Activated CD4-positive, alpha-beta T cell treated with anti-CD3 and anti-CD28 coated beads for 4 hours (primary cell): Measurements from ENCODE around the gene NUCKS1.

Experiments
- DNase-seq, 2 donors: peaks; one replicate each; pipeline ENCODE4 v3.0.0-alpha.2; 2020

The NUCKS1 gene, protein sequence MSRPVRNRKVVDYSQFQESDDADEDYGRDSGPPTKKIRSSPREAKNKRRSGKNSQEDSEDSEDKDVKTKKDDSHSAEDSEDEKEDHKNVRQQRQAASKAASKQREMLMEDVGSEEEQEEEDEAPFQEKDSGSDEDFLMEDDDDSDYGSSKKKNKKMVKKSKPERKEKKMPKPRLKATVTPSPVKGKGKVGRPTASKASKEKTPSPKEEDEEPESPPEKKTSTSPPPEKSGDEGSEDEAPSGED

DNA sequence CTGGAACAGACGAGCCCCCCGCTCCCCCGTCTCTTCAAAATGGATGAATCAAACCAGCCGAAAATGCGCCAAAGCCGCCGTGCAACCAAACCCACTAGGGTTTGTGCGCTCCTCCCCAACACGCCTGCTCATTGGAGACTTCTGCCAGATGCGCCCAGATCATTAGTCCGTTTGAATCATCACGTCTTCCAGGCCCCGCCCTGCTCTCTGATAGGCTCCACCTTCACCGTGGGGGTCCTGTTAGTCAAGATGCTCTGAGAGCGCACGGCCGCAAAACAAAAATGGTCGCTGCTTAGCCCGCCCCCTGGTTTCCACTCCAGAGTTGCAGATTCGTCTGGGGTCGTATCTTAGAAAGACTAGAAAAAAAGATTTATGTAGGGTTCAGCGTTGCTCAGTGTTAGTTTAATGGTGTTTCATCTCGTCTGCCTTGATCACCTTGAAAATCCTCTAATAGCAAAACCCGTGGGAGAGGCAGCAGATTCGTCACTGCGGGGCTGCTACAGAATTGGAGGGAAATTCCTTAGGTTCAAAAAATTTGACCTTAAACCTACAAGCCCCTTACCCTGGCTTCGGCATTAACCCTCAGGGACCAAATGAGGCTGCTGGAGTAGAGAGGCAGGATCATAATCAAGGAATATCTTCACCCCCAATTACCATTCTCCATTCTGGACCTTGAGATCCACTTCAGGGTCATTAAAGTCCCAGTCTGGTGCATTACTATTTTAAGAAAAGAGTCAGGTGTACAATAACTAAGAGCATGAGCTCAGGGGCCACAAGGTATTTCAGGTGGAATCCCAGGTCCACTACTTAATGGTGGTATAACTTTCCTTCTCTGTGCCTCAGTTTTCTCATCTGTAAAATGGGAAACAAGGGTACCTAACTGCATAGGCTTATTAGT is at the start of gene NUCKS1:
Gene NUCKS1 (minus strand): TSS at position 45 of the 898 bp plus-strand sequence. CDS start 209 bp downstream, outside the sequence.
- peak; percentile 96 to 97 for DNase-seq

DNA sequence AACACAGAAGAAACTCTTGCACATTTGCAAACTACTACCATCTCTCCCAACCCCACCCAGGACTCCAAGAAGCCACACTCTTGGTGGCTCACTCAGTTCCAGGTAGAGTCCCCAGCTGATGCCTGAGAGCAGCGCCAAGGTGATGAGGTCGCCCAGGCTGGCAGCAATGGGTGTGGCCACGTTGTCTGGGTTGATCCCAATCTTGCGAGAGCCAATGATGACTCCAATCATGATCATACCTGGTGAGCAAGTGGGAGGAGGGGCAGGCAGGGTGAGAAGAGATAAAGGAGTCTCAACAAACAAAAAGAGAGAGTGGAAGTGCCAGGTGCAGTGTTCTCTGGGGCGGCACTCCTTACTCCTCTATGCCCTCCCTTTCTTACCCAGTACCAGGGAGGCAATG is 48.6 kb upstream of the NUCKS1 start:
- no peak for DNase-seq

DNA sequence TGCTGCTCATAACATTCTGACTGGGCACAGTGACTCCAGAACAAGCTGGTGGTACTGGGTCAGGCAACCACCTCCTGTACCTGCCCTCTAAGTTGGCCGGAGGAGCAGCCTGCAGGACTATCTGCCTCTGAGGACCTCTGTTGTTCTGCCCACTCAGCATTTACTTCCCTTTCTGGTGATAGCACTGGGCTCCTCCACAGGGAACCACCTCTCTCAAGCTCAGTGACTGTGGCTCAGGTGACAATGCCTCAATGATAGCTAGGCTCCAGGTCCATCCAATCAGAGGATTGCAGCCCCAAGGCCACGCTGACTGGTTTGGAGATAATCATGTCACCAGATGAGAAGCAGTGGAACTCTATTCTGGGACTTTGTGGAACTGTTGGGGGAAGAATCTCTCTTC is 47.2 kb upstream of the NUCKS1 start:
- no peak for DNase-seq

DNA sequence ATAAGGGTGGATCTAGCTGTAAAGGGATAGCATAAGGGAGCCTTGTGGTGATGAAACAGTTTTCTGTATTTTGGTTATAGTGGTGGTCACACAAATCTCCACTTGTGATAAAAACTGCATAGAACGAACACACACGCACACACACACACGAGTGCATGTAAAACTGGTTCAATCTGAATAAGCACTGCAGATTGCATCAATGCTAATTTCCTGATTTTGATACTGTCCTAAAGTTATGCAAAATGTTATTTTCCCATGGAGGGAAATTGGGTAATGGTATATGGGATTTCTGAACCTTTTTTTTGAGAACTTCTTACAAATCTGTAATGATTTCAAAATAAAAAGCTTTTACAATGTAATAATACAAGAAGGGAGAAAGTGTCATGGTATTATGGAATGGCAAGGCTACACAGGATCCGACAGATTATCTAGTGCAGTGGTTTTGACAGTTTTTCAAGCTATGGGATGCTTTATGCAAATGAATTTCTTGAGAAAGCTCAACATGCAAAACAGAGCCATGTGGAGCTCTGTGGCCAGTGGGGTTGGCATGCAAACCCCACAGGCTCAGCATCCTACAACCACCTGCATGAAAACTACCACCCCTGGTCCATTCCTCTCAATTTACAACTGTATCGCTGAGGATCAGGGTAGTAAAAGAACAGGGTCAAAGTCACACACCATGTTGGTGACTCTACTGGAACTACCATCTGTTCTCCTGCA is 44.2 kb upstream of the NUCKS1 start:
- no peak for DNase-seq

DNA sequence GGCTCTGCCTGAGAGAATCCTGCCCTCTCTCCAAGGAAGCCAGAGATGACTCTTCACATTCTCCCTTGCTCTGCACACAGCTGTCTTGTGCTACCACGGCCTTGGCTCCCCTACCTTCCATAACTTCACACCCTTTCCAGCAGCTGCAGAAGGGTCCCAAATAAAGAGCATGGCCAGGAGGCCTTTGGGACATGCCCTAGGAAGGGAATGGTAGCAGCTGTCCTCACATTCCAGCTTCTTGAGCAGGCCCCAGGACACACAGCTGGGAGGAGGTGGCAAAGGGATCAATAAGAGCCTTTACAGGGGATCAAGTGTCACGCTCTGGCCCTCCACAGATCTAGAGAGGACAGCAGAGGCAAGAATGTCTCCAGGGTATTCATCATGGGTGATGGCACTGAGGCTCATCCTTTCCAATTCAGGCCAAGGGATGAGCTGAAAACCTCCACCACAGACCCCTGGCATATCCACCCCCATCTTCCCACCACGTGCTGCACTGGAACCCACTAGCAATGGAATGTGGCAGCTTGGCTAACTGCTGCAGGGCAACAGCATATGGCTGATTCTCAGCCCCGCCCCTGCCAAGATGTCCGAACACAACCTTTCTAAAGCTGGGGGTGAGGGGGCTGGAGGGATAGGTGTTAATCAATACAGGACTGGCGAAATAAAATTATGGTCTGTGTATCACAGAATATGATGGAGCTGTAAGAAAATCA is 43.1 kb upstream of the NUCKS1 start:
- no peak for DNase-seq

DNA sequence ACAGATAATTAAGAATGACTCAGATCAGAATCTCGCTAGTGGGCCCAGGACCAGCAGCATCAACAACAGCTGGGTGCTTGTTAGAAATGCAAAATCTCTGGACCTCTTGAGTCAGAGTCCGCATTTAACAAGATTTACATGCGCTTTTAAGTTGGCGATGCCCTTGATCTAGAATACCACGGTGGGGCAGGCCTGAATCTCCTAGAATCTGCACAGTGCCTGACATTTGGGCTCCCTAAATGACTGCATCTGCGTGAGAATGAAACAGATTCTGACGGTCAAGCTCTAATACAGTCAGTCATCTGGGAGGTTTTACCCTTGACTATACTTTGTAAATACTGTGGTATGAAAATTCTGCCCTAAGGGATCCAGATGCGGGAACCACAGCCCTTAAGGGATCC is 42.5 kb upstream of the NUCKS1 start:
- no peak for DNase-seq

DNA sequence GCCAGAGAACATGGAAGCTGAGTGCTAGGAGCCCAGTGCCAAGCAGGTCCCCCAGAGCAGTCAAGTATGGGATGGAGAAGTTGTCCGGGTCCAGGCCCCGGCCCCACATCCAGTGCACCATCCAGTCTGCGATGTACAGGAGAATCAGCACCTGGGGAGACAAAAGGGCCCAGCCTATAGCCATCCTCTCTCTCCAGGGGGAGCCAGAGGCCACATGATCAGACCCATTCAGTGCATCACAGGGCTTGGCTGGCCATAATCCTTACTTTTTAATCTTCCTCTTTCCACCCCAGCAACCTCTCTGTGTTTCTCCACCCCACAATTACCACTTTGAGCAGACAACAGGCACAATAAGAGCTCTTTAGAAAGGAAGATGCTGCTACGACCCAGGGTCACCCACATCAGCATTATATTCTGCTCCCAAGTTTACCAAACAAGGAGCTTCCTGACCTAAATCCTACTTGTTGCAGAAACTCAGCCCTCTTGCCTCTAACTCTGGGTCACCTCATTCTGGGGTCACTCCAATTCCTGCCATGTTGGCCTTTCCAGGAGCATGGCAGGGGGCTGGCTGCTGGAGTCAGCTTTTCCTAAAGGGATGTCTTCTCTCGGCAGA is 41.7 kb upstream of the NUCKS1 start:
- DNase-seq: peak; percentile 57 to 67

DNA sequence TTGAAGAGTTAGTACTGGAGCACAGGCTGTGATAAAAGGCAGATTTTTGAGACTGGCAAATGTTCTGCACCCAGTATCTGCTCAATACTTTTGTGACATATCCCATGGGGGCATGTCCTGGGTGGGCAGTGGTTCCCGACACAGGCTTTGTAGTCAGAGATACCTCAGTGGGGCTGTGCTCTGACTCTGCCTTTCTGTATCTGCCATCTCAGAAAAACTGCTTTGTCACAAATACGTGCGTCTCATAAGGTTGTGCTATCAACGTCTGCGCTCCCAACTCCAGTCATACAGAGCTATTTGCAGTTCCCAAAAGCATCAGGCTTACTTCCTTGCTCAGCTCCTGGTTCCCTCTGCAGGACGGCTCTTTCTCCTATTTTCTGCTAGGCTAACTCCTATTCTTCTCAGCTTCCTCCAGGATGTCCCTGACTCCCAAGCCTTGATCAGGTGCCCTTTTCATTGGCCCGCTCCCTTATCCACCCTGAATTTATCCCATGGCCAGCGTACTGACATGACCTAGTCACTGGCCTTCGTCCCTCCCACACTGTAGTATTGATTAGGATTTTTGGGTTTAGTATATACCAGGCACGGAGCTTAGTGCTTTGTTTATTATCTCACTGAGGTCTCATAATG is 37.4 kb upstream of the NUCKS1 start:
- no peak for DNase-seq

DNA sequence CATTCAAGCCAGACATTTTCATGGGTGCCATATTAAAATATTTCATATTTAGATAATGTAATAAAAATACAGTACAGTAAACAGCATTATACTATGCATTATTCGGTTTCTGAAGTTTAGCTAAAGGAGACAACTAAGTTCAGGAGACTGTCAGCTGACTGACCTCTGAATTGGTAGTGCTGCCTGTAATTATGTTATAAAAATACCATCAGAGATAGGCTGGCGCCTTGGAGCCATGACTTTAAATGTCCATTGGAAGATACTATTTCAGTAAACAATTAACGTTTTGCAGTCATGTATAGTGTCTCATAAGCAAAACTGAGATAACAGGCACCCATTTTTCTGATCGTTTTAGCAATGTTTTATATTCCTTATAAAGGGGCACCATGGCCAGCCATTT is 36.6 kb upstream of the NUCKS1 start:
- DNase-seq: no peak

DNA sequence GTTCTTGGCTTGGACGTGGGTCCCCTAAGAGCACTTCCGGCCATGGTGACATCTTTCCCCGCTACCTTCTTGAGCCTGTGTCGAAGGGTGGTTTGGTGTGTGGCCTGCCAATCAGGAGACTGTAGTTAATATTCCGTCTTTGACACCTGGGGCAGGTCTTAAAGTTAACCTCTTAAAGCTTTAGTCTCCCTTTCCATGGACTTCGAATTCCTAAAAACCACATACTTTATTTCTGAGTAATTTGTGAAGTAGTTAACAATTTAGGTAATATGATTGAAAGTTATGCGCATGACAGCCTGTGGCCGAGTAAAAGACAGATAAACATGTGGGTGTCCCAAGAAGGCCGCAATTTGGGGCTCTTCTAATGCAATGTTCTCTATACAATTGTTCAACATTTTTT is 35.5 kb upstream of the NUCKS1 start:
- DNase-seq: no peak

DNA sequence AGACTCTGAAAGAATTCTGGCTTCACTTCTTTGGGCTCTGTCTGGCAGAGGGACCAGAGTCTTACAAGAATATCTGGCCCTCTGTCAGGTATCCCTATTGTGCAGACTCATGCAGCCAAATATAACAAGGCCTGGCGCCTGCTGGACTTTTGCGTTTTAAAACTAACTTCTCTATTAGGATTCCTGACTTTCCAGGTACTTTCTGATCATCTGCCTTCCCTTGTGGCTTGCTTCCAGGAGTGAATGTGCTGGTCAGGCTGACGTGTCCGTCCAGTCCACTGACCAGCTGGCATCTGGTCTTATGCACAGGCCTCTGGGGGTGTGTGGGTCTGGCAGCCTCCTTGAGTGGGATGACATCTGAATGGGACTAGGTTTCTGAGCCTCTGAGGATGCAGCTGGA is 33.9 kb upstream of the NUCKS1 start:
- no peak for DNase-seq

DNA sequence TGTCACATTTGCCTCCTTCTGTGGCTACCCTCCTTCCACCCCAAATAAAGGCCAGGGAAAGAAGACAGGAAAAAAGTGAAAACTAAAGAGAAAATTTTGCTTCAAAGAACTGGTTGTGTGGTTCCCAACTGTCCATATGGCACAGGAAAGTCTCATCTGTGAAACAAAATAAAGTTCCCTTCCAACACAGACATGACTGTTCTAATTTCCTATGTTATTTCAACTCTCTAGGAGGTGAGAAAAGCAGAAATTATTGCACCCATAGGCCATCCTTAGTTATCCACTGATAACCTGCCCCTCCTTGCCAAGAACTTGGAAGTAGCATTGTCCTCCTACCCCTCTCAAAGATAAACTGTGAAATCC is 33.4 kb upstream of the NUCKS1 start:
- DNase-seq: no peak

DNA sequence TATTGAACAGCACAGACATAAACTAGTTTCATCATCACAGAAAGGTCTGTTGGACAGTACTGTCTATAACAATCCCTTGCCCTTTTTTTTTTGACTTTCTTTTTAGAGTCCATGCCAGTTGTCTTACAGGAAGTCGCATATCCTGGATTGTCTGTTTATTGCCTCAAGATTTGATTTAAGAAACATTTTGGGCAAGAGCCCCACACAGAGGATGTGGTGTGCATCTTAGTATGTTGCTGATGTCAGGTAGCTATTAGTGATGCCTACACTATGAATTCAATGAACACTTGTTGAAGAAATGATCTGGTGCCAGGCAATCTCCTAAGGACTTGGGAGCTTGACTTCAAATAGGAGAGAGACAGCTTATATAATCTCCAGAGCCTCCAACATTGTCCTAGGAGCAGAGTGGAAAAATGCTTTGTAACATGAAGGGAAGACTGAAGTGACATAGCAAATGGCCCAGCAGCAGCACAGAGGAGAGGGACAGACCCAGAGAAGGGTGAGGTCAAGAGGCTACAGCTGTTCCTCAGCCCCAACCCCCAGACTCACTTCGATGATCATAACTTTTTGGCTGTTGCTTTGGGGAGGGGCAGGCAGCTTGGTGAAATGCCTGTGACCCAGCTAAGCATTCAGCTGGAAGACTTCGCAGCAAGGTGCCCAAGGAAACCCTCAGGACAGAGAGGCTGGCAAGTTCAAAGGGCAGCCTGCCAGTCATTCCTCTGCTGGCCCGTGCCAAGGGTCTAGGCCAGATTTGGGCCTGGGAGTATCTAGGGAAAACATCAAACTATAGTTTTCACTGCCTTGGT is 32.8 kb upstream of the NUCKS1 start:
- DNase-seq: no peak

DNA sequence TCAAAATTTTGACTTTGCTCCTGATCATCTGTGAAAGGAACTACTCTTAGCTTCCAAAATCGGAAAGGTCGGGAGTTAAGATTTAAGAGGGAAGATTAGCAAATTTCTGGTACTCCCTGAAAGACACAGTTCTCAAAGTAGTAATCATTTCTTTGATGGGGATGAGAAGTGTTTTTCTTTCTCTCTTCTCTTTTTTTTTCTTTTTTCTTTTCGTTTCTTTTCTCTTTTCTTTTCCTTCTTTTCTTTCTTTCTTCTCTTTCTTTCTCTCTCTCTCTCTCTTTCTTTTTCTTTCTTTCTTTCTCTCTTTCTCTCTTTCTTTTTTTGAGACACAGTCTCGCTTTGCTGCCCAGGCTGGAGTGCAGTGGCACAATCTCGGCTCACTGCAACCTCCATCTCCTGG is 30.4 kb upstream of the NUCKS1 start:
- DNase-seq: no peak

DNA sequence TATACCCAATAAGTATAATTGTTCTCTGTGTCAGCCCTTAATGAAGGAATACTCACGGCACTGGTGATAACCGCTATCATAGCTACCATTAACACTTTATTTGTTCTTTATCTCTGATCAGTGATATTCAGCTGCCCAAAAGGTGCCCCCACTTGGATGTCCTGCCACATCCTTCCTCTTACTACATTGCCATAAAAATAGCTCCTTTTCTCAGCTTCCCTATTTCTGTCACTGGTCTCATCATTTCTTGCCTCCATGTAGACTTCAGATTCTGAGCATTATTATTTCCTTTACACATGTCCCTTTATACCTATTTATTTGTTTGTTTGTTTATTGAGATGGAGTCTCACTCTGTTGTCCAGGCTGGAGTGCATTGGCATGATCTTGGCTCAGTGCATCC is 28.0 kb upstream of the NUCKS1 start:
- no peak for DNase-seq

DNA sequence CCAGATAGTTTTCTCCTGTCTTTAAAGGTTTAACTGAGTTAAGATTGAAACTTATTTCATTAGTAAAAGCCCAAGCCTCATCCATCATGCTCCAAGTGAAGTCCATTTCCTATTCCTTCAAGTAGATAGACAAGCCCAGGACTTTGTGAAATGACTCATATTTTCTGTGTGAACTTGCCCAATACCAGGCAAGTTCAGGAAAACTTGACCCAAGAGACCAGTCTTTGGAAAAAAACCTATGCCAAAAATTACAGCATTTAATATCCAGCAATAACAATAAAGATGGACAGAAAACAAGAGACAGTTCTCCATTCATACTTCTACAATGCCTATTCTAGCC is 25.7 kb upstream of the NUCKS1 start:
- DNase-seq: no peak

DNA sequence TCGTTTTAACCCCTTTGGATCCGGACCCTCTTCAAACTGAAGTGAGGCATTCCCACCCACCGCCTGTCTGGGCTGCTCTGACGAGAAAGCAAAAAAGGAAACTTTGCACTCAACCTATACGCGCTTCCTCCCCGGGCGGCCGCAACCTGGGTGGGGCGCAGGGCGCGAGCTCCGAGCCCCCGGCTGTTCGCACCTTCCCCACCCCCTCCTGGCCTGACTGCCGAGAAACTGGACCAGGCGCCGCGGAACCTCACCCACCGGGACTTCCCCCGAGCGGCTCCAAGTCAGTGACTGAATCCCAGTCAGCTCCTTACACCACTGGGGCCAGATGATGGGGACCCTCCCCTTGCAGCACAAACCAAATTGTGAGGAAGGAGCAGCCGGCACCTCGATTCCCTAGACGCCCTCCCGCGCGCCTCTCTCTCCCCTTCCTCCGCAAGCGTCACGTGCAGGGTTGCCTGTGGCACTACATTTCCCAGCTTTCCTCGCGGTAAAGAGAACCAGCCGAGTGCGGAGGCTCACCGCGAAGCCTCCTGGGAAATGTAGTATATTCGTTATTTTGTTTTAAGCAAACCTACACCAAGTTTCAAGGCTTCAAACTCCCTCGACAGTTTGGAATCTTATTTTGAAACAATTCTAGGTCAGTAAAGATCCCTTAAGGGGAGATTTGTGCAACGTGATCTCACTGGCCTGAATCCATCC is 25.2 kb upstream of the NUCKS1 start, which contains the start of gene RAB29:
Gene RAB29 (minus strand): TSS at position 468 of the 702 bp plus-strand sequence. CDS start 526 bp downstream, outside the sequence.
- DNase-seq: peak; percentile 79 to 83

DNA sequence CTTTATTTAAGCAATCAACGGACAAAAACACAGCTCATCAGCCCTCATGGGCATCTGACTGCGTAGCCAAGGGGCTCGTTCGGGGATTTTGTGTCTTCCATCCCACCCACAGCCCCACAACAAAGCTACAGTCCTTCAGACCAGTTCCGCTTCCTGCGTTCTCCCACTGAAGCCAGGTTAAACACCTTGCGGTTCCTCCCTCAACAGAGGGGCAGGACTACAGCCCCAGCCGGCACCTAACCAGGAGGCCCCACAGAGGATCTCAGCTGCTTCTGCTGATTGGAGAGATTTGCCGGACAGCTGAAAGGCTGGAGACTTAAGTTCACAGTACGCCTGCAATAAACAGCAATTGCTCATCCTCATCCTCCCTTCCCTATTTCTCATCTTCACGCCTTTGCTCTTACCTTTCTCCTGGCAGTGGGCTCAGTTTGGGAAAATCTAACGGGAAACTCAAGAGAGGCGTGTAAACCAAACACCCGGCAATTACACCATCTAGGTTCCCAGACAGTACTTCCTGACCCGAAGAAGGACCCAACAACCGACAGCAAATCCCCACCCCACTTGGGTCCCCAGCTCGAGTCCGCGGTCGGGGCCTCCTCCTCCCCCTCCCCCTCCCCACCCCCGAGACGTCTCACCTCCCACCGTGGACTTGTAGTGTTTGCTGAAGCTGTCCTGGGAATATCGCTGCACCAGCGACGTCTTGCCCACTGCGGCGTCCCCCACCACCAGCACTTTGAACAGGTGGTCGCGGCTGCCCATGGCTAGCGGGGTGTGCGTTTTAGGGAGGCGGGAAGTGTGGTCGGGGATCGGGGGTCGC is 24.4 kb upstream of the NUCKS1 start:
- DNase-seq: peak; percentile 18 to 40

DNA sequence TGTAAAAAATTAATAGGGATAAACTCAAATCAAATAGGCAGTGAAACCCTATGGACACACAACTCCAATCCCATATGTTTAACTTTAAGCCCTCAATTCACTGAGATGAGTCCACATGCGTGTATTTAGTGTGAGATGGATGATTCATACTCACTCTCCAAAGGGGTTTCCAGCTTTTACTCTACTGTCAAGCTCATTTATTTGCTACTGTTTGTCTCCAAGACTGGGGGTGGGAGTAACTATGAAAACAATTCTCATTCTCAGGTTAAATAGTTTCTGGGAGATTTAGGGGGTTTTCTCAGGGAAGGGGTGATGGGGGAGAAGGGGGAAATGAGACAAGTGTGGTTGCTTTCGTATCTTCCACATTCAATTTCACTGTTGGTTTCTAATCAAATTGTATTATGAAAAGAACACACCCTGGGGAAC is 22.6 kb upstream of the NUCKS1 start:
- DNase-seq: no peak

DNA sequence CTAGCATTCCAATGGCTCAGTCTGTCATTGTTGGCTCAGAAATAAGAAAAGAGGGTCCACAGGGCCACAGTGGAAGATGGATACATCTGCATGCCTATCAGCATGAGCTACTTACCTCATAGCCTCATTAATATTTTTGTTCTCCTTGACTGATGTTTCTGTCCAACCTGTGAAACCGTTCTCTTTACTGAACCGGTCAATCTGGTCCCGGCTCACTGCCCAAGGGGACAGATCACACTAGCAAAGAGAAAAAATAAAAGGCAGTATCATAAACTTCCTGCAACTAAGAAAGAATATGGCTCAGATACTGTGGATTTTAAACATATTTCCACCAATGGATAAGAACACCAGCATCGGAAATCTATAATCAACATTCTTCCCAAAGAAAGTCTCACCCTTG is 20.6 kb upstream of the NUCKS1 start:
- DNase-seq: no peak
